ENCODE results near the gene SLC6A4.

SLC6A4 gene

GRCh38 chr17:30235386-30236296, at the start of gene SLC6A4:
TSS of gene SLC6A4 (minus strand) at chr17:30235697. CDS start at chr17:30221958, 13,739 bp downstream.
- DNase-seq (ENCODE audit: low read depth in 2 of 2): no peak

GRCh38 chr17:30279156-30279555, 43.7 kb upstream of the SLC6A4 start:
- no peak for DNase-seq (ENCODE audit: low read depth in 2 of 2)

- DNase-seq (ENCODE audit: low read depth in 2 of 2): no peak
These were observed 42.5 kb upstream of the SLC6A4 start for GRCh38 chr17:30278032-30278431.

GRCh38 chr17:30275911-30276310, 40.4 kb upstream of the SLC6A4 start:
- no peak for DNase-seq (ENCODE audit: low read depth in 2 of 2)

- no peak for DNase-seq (ENCODE audit: low read depth in 2 of 2)
These were observed 39.4 kb upstream of the SLC6A4 start for GRCh38 chr17:30274887-30275286.

GRCh38 chr17:30273373-30273772, 37.9 kb upstream of the SLC6A4 start:
- DNase-seq (ENCODE audit: low read depth in 2 of 2): no peak

- DNase-seq (ENCODE audit: low read depth in 2 of 2): no peak
These were observed 35.6 kb upstream of the SLC6A4 start for GRCh38 chr17:30271102-30271501.

GRCh38 chr17:30267625-30268024, 32.1 kb upstream of the SLC6A4 start:
- no peak for DNase-seq (ENCODE audit: low read depth in 2 of 2)

GRCh38 chr17:30263552-30264333, 28.2 kb upstream of the SLC6A4 start:
- DNase-seq (ENCODE audit: low read depth in 2 of 2): no peak

GRCh38 chr17:30256756-30257506, 21.4 kb upstream of the SLC6A4 start:
- DNase-seq (ENCODE audit: low read depth in 2 of 2): no peak

- no peak for DNase-seq (ENCODE audit: low read depth in 2 of 2)
These were observed 18.7 kb upstream of the SLC6A4 start for GRCh38 chr17:30254150-30254549.

GRCh38 chr17:30253312-30253711, 17.8 kb upstream of the SLC6A4 start:
- no peak for DNase-seq (ENCODE audit: low read depth in 2 of 2)

GRCh38 chr17:30251931-30252330, 16.4 kb upstream of the SLC6A4 start:
- no peak for DNase-seq (ENCODE audit: low read depth in 2 of 2)

- no peak for DNase-seq (ENCODE audit: low read depth in 2 of 2)
These were observed 14.0 kb upstream of the SLC6A4 start for GRCh38 chr17:30249460-30249859.

- no peak for DNase-seq (ENCODE audit: low read depth in 2 of 2)
These were observed 13.3 kb upstream of the SLC6A4 start for GRCh38 chr17:30248786-30249185.

GRCh38 chr17:30246460-30246859, 11.0 kb upstream of the SLC6A4 start:
- DNase-seq (ENCODE audit: low read depth in 2 of 2): no peak

- no peak for DNase-seq (ENCODE audit: low read depth in 2 of 2)
These were observed 9.4 kb upstream of the SLC6A4 start for GRCh38 chr17:30244853-30245385.

- no peak for DNase-seq (ENCODE audit: low read depth in 2 of 2)
These were observed 8.1 kb upstream of the SLC6A4 start for GRCh38 chr17:30243568-30243967.

GRCh38 chr17:30243002-30243401, 7.5 kb upstream of the SLC6A4 start:
- DNase-seq (ENCODE audit: low read depth in 2 of 2): no peak

GRCh38 chr17:30241051-30241450, 5.6 kb upstream of the SLC6A4 start:
- no peak for DNase-seq (ENCODE audit: low read depth in 2 of 2)

- DNase-seq (ENCODE audit: low read depth in 2 of 2): no peak
These were observed 4.7 kb upstream of the SLC6A4 start for GRCh38 chr17:30240177-30240576.

GRCh38 chr17:30239089-30239462, 3.6 kb upstream of the SLC6A4 start:
- no peak for DNase-seq (ENCODE audit: low read depth in 2 of 2)
